Panc1 (cell line): ENCODE measurements around the gene ENTHD1. TPM values are rescaled to one million over a fixed set of nuclear protein-coding genes. Genes with fewer than 3 reads are reported as not detected.

Source experiments
- ATAC-seq: fragments of 200-7000 bp; cut with Tn5 transposase; 2 replicates; pipeline ENCODE4 v1.9.1; 2020; ENCODE audit warnings: mild to moderate bottlenecking, moderate library complexity
- BruUV-seq: library from RNA; stranded (reverse); fragments of 400-500 nt; replicated peaks from 2 replicates; lab custom pipeline; 2021; lab: Mats Ljungman, UMichigan
- CTCF ChIA-PET: fragments of 300-600 bp; sonication (Branson Sonifier 250); formaldehyde crosslinking; loops from one replicate; lab custom pipeline; 2022; ENCODE audit warnings: antibody characterized with exemption; lab: Charles Lee
- POLR2A ChIA-PET: fragments of 300-600 bp; sonication (Branson Sonifier 250); formaldehyde crosslinking; loops from one replicate; lab custom pipeline; 2022; ENCODE audit warnings: antibody characterized with exemption; lab: Charles Lee
- DNase-seq: peaks from one replicate; pipeline ENCODE4 v3.0.0-alpha.2; 2010; ENCODE audit warnings: low read depth, low spot score
- H3K27ac ChIP-seq: 2 replicates; pipeline ENCODE4 v1.5.1; 2011; ENCODE audit warnings: mild to moderate bottlenecking, low read length, inconsistent platforms
- H3K27me3 ChIP-seq: fragments of 200-500 bp; sonication (Bioruptor generic); 2 replicates; pipeline ENCODE4 v1.6.0; 2014; ENCODE audit warnings: low read length, inconsistent platforms; ENCODE audit not compliant: control insufficient read depth, insufficient read depth
- H3K36me3 ChIP-seq: fragments of 200-500 bp; sonication (Bioruptor generic); 2 replicates; pipeline ENCODE4 v1.5.1; 2014; ENCODE audit warnings: inconsistent platforms, mild to moderate bottlenecking, low read length, moderate library complexity; ENCODE audit not compliant: control insufficient read depth, insufficient read depth
- H3K4me1 ChIP-seq: 2 replicates; pipeline ENCODE4 v1.5.1; 2011; ENCODE audit warnings: inconsistent platforms, mild to moderate bottlenecking, low read length, moderate library complexity; ENCODE audit not compliant: control insufficient read depth, insufficient read depth
- H3K4me3 ChIP-seq, 2 experiments: 2 replicates each; pipeline ENCODE4 v1.5.1; 2011 to 2012; ENCODE audit warnings: low read depth in 2 of 2, low read length in 2 of 2, mild to moderate bottlenecking in 2 of 2, inconsistent platforms in 1 of 2, moderate library complexity in 1 of 2
- H3K9me3 ChIP-seq: fragments of 200-500 bp; sonication (Bioruptor generic); 2 replicates; pipeline ENCODE4 v1.5.1; 2014; ENCODE audit warnings: low read depth, mild to moderate bottlenecking, inconsistent platforms, low read length, moderate library complexity; ENCODE audit not compliant: control insufficient read depth, insufficient read depth
- CTCF ChIP-seq: fragments of 450-650 bp; IDR thresholded peaks from 2 replicates; pipeline ENCODE4 v1.5.1; 2017; ENCODE audit warnings: mild to moderate bottlenecking
- POLR2AphosphoS5 ChIP-seq: IDR thresholded peaks from 2 replicates; pipeline ENCODE4 v1.6.1; 2012; ENCODE audit warnings: mild to moderate bottlenecking, low read depth, low read length, moderate library complexity
- REST ChIP-seq, 2 experiments: IDR thresholded peaks; 2 replicates each; pipeline ENCODE4 v1.6.1; 2011 to 2012; ENCODE audit warnings: low read depth in 2 of 2, control low read depth in 1 of 2, low read length in 1 of 2, mild to moderate bottlenecking in 1 of 2, moderate library complexity in 1 of 2; ENCODE audit not compliant: insufficient read depth in 1 of 2
- SIN3A ChIP-seq: IDR thresholded peaks from 2 replicates; pipeline ENCODE4 v1.6.1; 2012; ENCODE audit warnings: low read depth, mild to moderate bottlenecking, low read length, moderate library complexity, borderline replicate concordance; ENCODE audit not compliant: insufficient read depth
- TCF7L2 ChIP-seq: IDR thresholded peaks from 2 replicates; pipeline ENCODE4 v1.6.1; 2011; ENCODE audit warnings: mild to moderate bottlenecking, low read depth, low read length, inconsistent platforms
- in situ Hi-C: cut with HindIII; loops from 2 replicates; pipeline ENCODE4 v1.10.0; 2016; ENCODE audit warnings: low sequenced_read_pairs, low pct_unique_long_range_greater_than_20kb
- intact Hi-C: fragments of 100-400 bp; cut with micrococcal nuclease; formaldehyde crosslinking; loops from one replicate; pipeline ENCODE4 v1.10.0; 2022; ENCODE audit not compliant: unreplicated experiment
- total RNA-seq: library from RNA; stranded (reverse); gene quantifications from one replicate; pipeline ENCODE4 v1.2.1, GENCODE V29; 2021; ENCODE audit not compliant: unreplicated experiment

ENTHD1 gene
- total RNA-seq, 1 experiment from 2014 or later: not detected

DNA sequence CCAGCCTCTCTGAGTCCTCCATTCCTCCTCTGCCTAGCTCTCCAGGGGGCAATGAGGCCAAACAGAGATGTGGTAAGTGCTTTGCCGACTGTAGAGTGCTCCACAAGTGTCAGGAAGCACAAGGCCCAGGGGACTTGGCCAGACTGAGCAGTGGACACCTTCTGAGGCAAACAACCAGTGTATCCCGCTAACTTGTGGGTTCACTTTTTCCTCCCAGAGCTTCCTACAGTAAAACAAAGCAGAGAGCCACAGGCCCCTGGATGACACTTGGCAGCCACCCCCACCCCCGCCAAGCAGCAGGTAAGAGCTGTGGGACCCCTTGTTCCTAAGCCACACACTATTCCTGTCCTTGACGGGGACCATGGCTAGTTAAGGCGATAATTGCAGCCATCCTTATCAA is 162.1 kb downstream of the ENTHD1 start:
- no peaks in the 10 kb centered on the region for H3K4me1 ChIP-seq
- no peaks in the 10 kb centered on the region for H3K36me3 ChIP-seq
- intact Hi-C loops: no loop called here
- no peak for TF ChIP-seq REST (IDR thresholded peaks at IDR 0.05; ENCODE audit: insufficient read depth in 1 of 2, low read depth in 2 of 2, low read length in 1 of 2)
- no peak for TF ChIP-seq TCF7L2
- no peak for TF ChIP-seq CTCF
- no peak for TF ChIP-seq POLR2AphosphoS5
- no peak for TF ChIP-seq SIN3A
- no peak overlapping the region for H3K27ac ChIP-seq
- DNase-seq (no peak), ATAC-seq (no peak)
- CTCF ChIA-PET: interaction anchor here (0.6 kb wide), 1 partner anchor 67 kb away, joined by 4 read pairs; no protein-coding TSS in a partner anchor
- BruUV-seq: no TSS peak
- in situ Hi-C loops: no loop called here
- no peak overlapping the region for H3K4me3 ChIP-seq
- no peaks in the 10 kb centered on the region for H3K27me3 ChIP-seq
- no peaks in the 10 kb centered on the region for H3K9me3 ChIP-seq
- POLR2A ChIA-PET: no interaction called here

DNA sequence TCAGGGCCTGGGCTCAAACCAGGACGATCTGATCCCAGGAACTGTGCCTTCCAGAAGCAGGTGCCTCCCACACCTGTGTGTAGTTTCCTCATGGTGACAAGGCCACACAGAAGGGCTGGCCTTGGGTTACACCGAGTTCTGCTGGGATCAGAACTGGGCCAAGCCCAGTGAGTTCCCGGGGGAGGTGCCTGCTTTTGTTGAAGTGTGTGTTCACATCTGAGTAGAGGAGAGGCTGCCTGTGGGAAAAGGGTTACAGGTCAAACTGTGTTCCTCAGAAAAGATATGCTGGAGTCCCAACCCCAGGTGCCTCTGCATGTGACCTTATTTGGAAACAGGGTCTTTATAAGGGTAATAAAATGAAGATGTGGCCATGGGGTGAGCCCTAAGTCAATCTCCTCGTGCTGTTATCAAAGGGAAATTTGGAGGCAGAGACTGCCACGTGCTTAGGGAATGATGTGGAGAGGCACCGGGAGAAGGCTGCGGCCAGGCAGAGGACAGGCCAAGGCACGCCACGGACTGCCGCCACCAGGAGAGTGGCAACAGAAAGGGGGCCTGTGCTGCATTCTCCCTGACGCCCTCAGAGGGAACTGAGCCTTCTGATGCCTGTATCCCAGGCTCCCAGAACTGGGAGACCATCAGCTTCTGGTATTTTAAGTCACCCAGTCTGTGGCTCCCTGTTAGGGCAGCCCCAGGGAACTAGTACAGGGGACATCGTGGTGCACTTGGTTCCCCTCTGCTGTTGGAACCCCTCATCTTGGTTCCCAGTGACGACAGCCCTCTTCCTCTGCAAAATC is 164.2 kb downstream of the ENTHD1 start:
- Histone ChIP-seq H3K4me1 (no peaks in the 10 kb centered on the region), H3K27ac (no peak overlapping the region), H3K4me3 (no peak overlapping the region), H3K27me3 (no peaks in the 10 kb centered on the region), H3K36me3 (no peaks in the 10 kb centered on the region), H3K9me3 (no peaks in the 10 kb centered on the region)
- ChIA-PET POLR2A (interaction anchor here (0.6 kb wide), 1 partner anchor 35 kb away, joined by 3 read pairs; no protein-coding TSS in a partner anchor), CTCF (no interaction called here)
- in situ Hi-C loops (no loop called here), intact Hi-C loops (no loop called here)
- DNase-seq: no peak
- BruUV-seq: no TSS peak
- ATAC-seq: no peak
- no peak for TF ChIP-seq POLR2AphosphoS5
- no peak for TF ChIP-seq TCF7L2
- no peak for TF ChIP-seq SIN3A
- no peak for TF ChIP-seq REST (IDR thresholded peaks at IDR 0.05; ENCODE audit: insufficient read depth in 1 of 2, low read depth in 2 of 2, low read length in 1 of 2)
- TF ChIP-seq CTCF: no peak
